Adrenal gland (tissue), 5 donors: ENCODE results near the gene TP73.

Experiments
- POLR2A ChIP-seq, 2 donors: fragments of 450-650 bp; IDR thresholded peaks; one replicate each; pipeline ENCODE4 v1.6.1; 2017; ENCODE audit warnings: antibody characterized with exemption in 2 of 2, mild to moderate bottlenecking in 2 of 2, moderate library complexity in 1 of 2
- TF ChIP-seq, protein P1 (sequence below), 6 experiments: fragments of 450-650 bp in 4 of 6; fragments of 200-600 bp in 2 of 6; sonication (generic) in 1 of 6; IDR thresholded peaks; 1 replicate in 5 of 6; 2 replicates in 1 of 6; pipeline versions ENCODE4 v1.5.1 to v1.8.0; 2016 to 2021; ENCODE audit warnings: antibody characterized with exemption in 6 of 6, mild to moderate bottlenecking in 2 of 6, moderate library complexity in 1 of 6
- donor health status: DM: no; HTN: no; CAD: no.

DNA sequence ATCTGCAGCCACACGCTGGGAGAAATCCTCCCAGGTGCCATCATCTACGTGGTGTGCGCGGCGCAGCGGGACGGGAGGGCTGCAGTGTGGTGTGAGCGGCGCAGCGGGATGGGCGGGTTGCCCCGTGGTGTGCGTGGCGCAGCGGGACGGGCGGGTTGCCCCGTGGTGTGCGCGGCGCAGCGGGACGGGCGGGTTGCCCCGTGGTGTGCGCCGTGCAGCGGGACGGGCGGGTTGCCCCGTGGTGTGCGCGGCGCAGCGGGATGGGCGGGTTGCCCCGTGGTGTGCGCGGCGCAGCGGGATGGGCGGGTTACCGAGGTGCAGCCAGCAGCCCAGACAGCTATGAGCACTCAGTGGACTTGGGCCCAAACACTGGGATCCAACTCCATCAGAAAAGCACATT lies 7.1 kb upstream of the TP73 start:
- TF ChIP-seq, protein P1, sequence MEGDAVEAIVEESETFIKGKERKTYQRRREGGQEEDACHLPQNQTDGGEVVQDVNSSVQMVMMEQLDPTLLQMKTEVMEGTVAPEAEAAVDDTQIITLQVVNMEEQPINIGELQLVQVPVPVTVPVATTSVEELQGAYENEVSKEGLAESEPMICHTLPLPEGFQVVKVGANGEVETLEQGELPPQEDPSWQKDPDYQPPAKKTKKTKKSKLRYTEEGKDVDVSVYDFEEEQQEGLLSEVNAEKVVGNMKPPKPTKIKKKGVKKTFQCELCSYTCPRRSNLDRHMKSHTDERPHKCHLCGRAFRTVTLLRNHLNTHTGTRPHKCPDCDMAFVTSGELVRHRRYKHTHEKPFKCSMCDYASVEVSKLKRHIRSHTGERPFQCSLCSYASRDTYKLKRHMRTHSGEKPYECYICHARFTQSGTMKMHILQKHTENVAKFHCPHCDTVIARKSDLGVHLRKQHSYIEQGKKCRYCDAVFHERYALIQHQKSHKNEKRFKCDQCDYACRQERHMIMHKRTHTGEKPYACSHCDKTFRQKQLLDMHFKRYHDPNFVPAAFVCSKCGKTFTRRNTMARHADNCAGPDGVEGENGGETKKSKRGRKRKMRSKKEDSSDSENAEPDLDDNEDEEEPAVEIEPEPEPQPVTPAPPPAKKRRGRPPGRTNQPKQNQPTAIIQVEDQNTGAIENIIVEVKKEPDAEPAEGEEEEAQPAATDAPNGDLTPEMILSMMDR (IDR thresholded peaks at IDR 0.05) = no peak
- TF ChIP-seq POLR2A (IDR thresholded peaks at IDR 0.05) = no peak
